GM12878 (cell line): ENCODE results near the gene MACF1. TPM values are rescaled to one million over a fixed set of nuclear protein-coding genes. Genes with fewer than 3 reads are reported as not detected.

Experiments
- ATAC-seq: fragments of 200-7000 bp; cut with Tn5 transposase; 3 replicates; pipeline ENCODE4 v1.9.1; 2020; ENCODE audit warnings: mild to moderate bottlenecking, moderate library complexity
- BruUV-seq: library from RNA; stranded (reverse); fragments of 400-500 nt; replicated peaks from 2 replicates; lab custom pipeline; 2021; lab: Mats Ljungman, UMichigan
- CTCF ChIA-PET: fragments of 300-600 bp; sonication (Branson Sonifier 250); formaldehyde crosslinking; extraction: SDS; loops from one replicate; lab custom pipeline; 2021; ENCODE audit warnings: inconsistent platforms; lab: Yijun Ruan, JAX
- POLR2A ChIA-PET: fragments of 350-600 bp; formaldehyde crosslinking; extraction: SDS; loops from one replicate; lab custom pipeline; 2021; ENCODE audit warnings: inconsistent platforms; lab: Charles Lee
- RAD21 ChIA-PET: fragments of 300-600 bp; sonication (Branson Sonifier 250); formaldehyde crosslinking; loops from one replicate; lab custom pipeline; 2023; ENCODE audit warnings: antibody characterized with exemption; ENCODE audit not compliant: unreplicated experiment; lab: Charles Lee
- SMC1A ChIA-PET: fragments of 300-600 bp; sonication (Branson Sonifier 250); formaldehyde crosslinking; loops from one replicate; lab custom pipeline; 2023; ENCODE audit not compliant: unreplicated experiment, uncharacterized antibody; lab: Charles Lee
- DNase-seq: peaks from one replicate; pipeline ENCODE4 v3.0.0-alpha.2; 2011; ENCODE audit warnings: low read depth, low spot score
- FAIRE-seq: peaks from 3 replicates; lab custom pipeline; 2011; peaks lifted over from hg19 to GRCh38; lab: Jason Lieb, UNC
- H2AFZ ChIP-seq: 2 replicates; pipeline ENCODE4 v1.6.0; 2011; ENCODE audit warnings: low read depth, low read length, control low read depth; ENCODE audit not compliant: control insufficient read depth
- H3K27ac ChIP-seq: 2 replicates; pipeline ENCODE4 v1.5.1; 2011; ENCODE audit warnings: control low read depth; ENCODE audit not compliant: control insufficient read depth, insufficient read depth
- H3K27me3 ChIP-seq, 2 experiments: replicated peaks in 1 of 2; 2 replicates each; pipeline versions ENCODE4 v1.6.0 to v1.6.1; 2011; ENCODE audit warnings: low read length in 1 of 2; ENCODE audit not compliant: control insufficient read depth in 2 of 2, insufficient read depth in 2 of 2
- H3K36me3 ChIP-seq, 2 experiments: 2 replicates each; pipeline ENCODE4 v1.5.1; 2011; ENCODE audit warnings: low read length in 1 of 2; ENCODE audit not compliant: control insufficient read depth in 2 of 2, insufficient read depth in 2 of 2
- H3K4me1 ChIP-seq: 2 replicates; pipeline ENCODE4 v1.6.1; 2011; ENCODE audit warnings: mild to moderate bottlenecking, low read length, moderate library complexity, mixed read lengths; ENCODE audit not compliant: control insufficient read depth, insufficient read depth
- H3K4me2 ChIP-seq: 2 replicates; pipeline ENCODE4 v1.6.0; 2011; ENCODE audit warnings: control low read depth; ENCODE audit not compliant: control insufficient read depth, insufficient read depth
- H3K4me3 ChIP-seq: fragments of 200-600 bp; sonication (generic); 2 replicates; pipeline ENCODE4 v1.5.1; 2016
- H3K79me2 ChIP-seq: 2 replicates; pipeline ENCODE4 v1.6.0; 2011; ENCODE audit warnings: low read length; ENCODE audit not compliant: control insufficient read depth, insufficient read depth
- H3K9ac ChIP-seq: 2 replicates; pipeline ENCODE4 v1.8.0; 2011; ENCODE audit warnings: low read length, control low read depth, mixed read lengths; ENCODE audit not compliant: control insufficient read depth, insufficient read depth
- H3K9me3 ChIP-seq: replicated peaks from 3 replicates; pipeline ENCODE4 v1.5.1; 2011; ENCODE audit warnings: mild to moderate bottlenecking, low read length; ENCODE audit not compliant: control insufficient read depth, insufficient read depth
- H4K20me1 ChIP-seq: 2 replicates; pipeline ENCODE4 v1.6.0; 2011; ENCODE audit not compliant: control insufficient read depth, insufficient read depth
- ASH2L ChIP-seq: fragments of 300-600, 200-600 bp; sonication (generic); IDR thresholded peaks from 2 replicates; pipeline ENCODE4 v1.6.1; 2017; ENCODE audit warnings: low read depth, mild to moderate bottlenecking, borderline replicate concordance
- CHD1 ChIP-seq: IDR thresholded peaks from 2 replicates; pipeline ENCODE4 v1.6.1; 2012; ENCODE audit warnings: low read depth, low read length, improper control_type of control experiment
- E4F1 ChIP-seq: fragments of 450-650 bp; IDR thresholded peaks from 2 replicates; pipeline ENCODE4 v1.6.1; 2018; ENCODE audit warnings: borderline replicate concordance, mild to moderate bottlenecking; ENCODE audit not compliant: partially characterized antibody
- EP300 ChIP-seq, 2 experiments: fragments of 150-350 bp in 1 of 2; IDR thresholded peaks; 2 replicates each; pipeline ENCODE4 v1.6.1; 2011 to 2012; ENCODE audit warnings: low read depth in 2 of 2, low read length in 2 of 2, borderline replicate concordance in 1 of 2, improper control_type of control experiment in 1 of 2, inconsistent platforms in 1 of 2; ENCODE audit not compliant: control insufficient read depth in 1 of 2
- ESRRA ChIP-seq: IDR thresholded peaks from 2 replicates; pipeline ENCODE4 v1.6.1; 2012; ENCODE audit warnings: mild to moderate bottlenecking, low read length, improper control_type of control experiment
- IKZF2 ChIP-seq, 2 experiments: fragments of 450-650 bp; IDR thresholded peaks; 2 replicates each; pipeline ENCODE4 v1.6.1; 2017; ENCODE audit warnings: mild to moderate bottlenecking in 2 of 2, moderate library complexity in 2 of 2
- NR2F1 ChIP-seq: fragments of 450-650 bp; conservative IDR thresholded peaks from 2 replicates; pipeline ENCODE4 v1.6.1; 2017; ENCODE audit warnings: mild to moderate bottlenecking
- RCOR1 ChIP-seq: conservative IDR thresholded peaks from 2 replicates; pipeline ENCODE4 v1.6.1; 2012; ENCODE audit warnings: low read depth, low read length, improper control_type of control experiment
- SP1 ChIP-seq: IDR thresholded peaks from one replicate; pipeline ENCODE4 v1.6.1; 2011; ENCODE audit warnings: low read depth, low read length
- SREBF2 ChIP-seq: IDR thresholded peaks from 2 replicates; pipeline ENCODE4 v1.6.1; 2012; ENCODE audit warnings: mild to moderate bottlenecking, low read length
- WRNIP1 ChIP-seq: IDR thresholded peaks from 2 replicates; pipeline ENCODE4 v1.6.1; 2011; ENCODE audit warnings: low read depth, low read length, improper control_type of control experiment, borderline replicate concordance
- WGBS: methylation state at CpG from one replicate; pipeline ENCODE4 v1.1.6; 2016; ENCODE audit warnings: low lambda C conversion rate; ENCODE audit not compliant: insufficient replicate concordance, insufficient coverage; ENCODE audit errors: missing lambda C conversion rate; 5-methylcytosine and 5-hydroxymethylcytosine counted together
- in situ Hi-C: fragments of 300-500 bp; cut with MboI; formaldehyde crosslinking; loops from 9 replicates; pipeline ENCODE4 v1.14.3; 2018; ENCODE audit warnings: mixed read lengths
- intact Hi-C: fragments of 100-400 bp; cut with micrococcal nuclease; formaldehyde crosslinking; loops from one replicate; pipeline ENCODE4 v1.14.2; 2022; ENCODE audit not compliant: unreplicated experiment
- polyA plus RNA-seq, 11 experiments: library from polyadenylated mRNA; depleted of rRNA in 4 of 11; unstranded in 6 of 11; stranded (reverse) in 5 of 11; fragments of >200 nt; fragmentation: Nextera tagmentation in 4 of 11; fragmentation: Illumina TruSeq in 1 of 11; extraction: Ambion mirVana in 4 of 11; extraction: Trizol in 1 of 11; gene quantifications; 1 replicate in 1 of 11; 2 replicates in 10 of 11; pipeline versions ENCODE4 v1.2.1 to v1.2.3, GENCODE V29; 2011 to 2016; ENCODE audit warnings: inconsistent platforms in 2 of 11, missing spikeins in 2 of 11, low read depth in 1 of 11
- total RNA-seq, 4 experiments: library from RNA; depleted of rRNA in 3 of 4; stranded (reverse); fragments of >200 nt in 3 of 4; fragmentation: Illumina TruSeq in 1 of 4; extraction: Trizol in 1 of 4; gene quantifications; 2 replicates each; pipeline versions ENCODE4 v1.2.1 to v1.2.3, GENCODE V29; 2013 to 2021

MACF1 gene
- total and polyA plus RNA-seq, 10 of the 15 experiments (the other 5 are each of a cell fraction or from before 2014, with no cell fraction given), result 15.5 to 201 (median 76.9) TPM

- 94% methylated on average over 7 of the region's 7 CpGs for WGBS
- no peak overlapping the region for H3K4me3 ChIP-seq
- ChIA-PET CTCF (interaction anchor here (1.0 kb wide), 1 partner anchor 14 kb away, joined by 3 read pairs; no protein-coding TSS in a partner anchor), POLR2A (no interaction called here), SMC1A (no interaction called here), RAD21 (no interaction called here)
- H3K36me3 ChIP-seq, result peaks cover 5 to 47% of the 10 kb centered on the region in 2 experiments
- H3K9me3 ChIP-seq, result no peaks in the 10 kb centered on the region
- no peak for DNase-seq
- no peaks in the 10 kb centered on the region for H3K27me3 ChIP-seq
- H3K4me2 ChIP-seq, result no peak overlapping the region
- no peak overlapping the region for H2AFZ ChIP-seq
- H3K9ac ChIP-seq, result no peak overlapping the region
- no TSS peak for BruUV-seq
- ATAC-seq, result no peak
- intact Hi-C loops (no loop called here), in situ Hi-C loops (no loop called here)
- TF ChIP-seq IKZF2 (IDR thresholded peaks at IDR 0.05) (no peak), CHD1 (no peak), SP1 (no peak), WRNIP1 (no peak), E4F1 (no peak), RCOR1 (no peak), ASH2L (no peak), SREBF2 (no peak), ESRRA (no peak), NR2F1 (no peak), EP300 (IDR thresholded peaks at IDR 0.05; ENCODE audit: borderline replicate concordance in 1 of 2, control insufficient read depth in 1 of 2, low read depth in 2 of 2, low read length in 2 of 2) (no peak)
- no peaks in the 10 kb centered on the region for H3K4me1 ChIP-seq
- H3K27ac ChIP-seq, result no peak overlapping the region
- H4K20me1 ChIP-seq, result no peaks in the 10 kb centered on the region
- H3K79me2 ChIP-seq, result no peaks in the 10 kb centered on the region
- FAIRE-seq, result no peak
Measured at GRCh38 chr1:39484564-39484963, 280.1 kb downstream of the MACF1 start.
